HUES48 (cell line): Measurements from ENCODE around the gene SPATA19.

ENCODE experiments used
- H3K27ac ChIP-seq: one replicate; pipeline ENCODE4 v1.7.0; 2013; ENCODE audit warnings: low read depth, low read length, inconsistent platforms
- H3K27me3 ChIP-seq: 2 replicates; pipeline ENCODE4 v1.6.1; 2013; ENCODE audit warnings: mild to moderate bottlenecking, low read length; ENCODE audit not compliant: control insufficient read depth, insufficient read depth
- H3K36me3 ChIP-seq: 2 replicates; pipeline ENCODE4 v1.6.1; 2013; ENCODE audit warnings: low read length; ENCODE audit not compliant: control insufficient read depth, insufficient read depth
- H3K4me1 ChIP-seq: 2 replicates; pipeline ENCODE4 v1.6.1; 2013; ENCODE audit warnings: mild to moderate bottlenecking, low read length; ENCODE audit not compliant: control insufficient read depth, insufficient read depth
- H3K4me3 ChIP-seq: 2 replicates; pipeline ENCODE4 v1.5.1; 2013; ENCODE audit warnings: mild to moderate bottlenecking, low read depth, low read length
- H3K9ac ChIP-seq: 2 replicates; pipeline ENCODE4 v1.6.1; 2013; ENCODE audit warnings: mild to moderate bottlenecking, low read depth, low read length, moderate library complexity
- H3K9me3 ChIP-seq: 2 replicates; pipeline ENCODE4 v1.6.1; 2013; ENCODE audit warnings: low read length; ENCODE audit not compliant: control insufficient read depth, insufficient read depth

SPATA19 gene

GRCh38 chr11:133797554-133797953, 47.8 kb downstream of the SPATA19 start:
- H3K9me3 ChIP-seq, result no peaks in the 10 kb centered on the region
- no peak overlapping the region for H3K4me3 ChIP-seq
- H3K36me3 ChIP-seq, result no peaks in the 10 kb centered on the region
- H3K27me3 ChIP-seq, result no peaks in the 10 kb centered on the region
- no peak overlapping the region for H3K9ac ChIP-seq
- H3K4me1 ChIP-seq, result no peaks in the 10 kb centered on the region
- H3K27ac ChIP-seq, result no peak overlapping the region

- Histone ChIP-seq H3K27ac (no peak overlapping the region), H3K9me3 (no peaks in the 10 kb centered on the region), H3K27me3 (no peaks in the 10 kb centered on the region), H3K4me3 (no peak overlapping the region), H3K4me1 (no peaks in the 10 kb centered on the region), H3K36me3 (no peaks in the 10 kb centered on the region), H3K9ac (no peak overlapping the region)
Observed at GRCh38 chr11:133796043-133796795, 49.1 kb downstream of the SPATA19 start.

DNA sequence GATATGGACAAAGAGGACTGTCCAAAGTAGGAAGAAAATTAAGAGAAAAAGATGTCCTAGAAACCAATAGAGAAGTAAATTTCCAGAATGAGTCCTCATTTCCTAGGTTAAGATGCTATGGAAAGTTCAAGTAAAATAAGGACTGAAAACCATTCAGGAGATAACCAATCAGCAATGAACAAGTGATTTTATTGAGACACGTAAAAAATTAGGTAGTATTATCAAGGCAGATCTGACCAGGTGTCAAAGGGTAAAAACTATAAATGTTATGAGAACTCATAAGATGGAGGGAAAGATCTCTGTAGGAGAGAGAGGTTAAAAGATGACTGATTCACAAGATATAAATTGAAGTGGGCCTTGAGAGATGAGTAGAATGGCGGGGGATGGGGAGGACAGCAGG, 50.2 kb downstream of the SPATA19 start:
- Histone ChIP-seq H3K36me3 (no peaks in the 10 kb centered on the region), H3K27me3 (no peaks in the 10 kb centered on the region), H3K27ac (no peak overlapping the region), H3K4me1 (no peaks in the 10 kb centered on the region), H3K4me3 (no peak overlapping the region), H3K9me3 (no peaks in the 10 kb centered on the region), H3K9ac (no peak overlapping the region)

DNA sequence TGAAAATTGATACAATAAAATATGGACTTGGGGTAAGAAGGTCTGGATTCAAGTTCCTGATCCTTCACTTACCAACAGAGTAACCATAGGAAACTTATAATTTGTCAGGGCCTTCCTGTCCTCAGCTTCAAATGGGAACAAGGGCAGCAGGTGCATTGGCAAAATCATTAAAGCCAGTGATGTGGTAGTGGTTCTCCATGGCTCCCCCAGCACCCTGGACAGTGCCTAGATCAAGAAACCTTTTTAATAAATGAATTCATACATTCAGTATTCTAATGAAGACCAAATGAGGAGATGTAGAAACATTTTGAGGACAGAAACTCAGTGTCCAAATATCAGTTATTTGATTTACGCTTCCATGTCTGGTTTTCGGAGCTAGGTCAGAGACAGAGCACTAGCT, 51.1 kb downstream of the SPATA19 start:
- H3K27ac ChIP-seq, result no peak overlapping the region
- H3K27me3 ChIP-seq, result no peaks in the 10 kb centered on the region
- H3K4me1 ChIP-seq, result no peaks in the 10 kb centered on the region
- H3K4me3 ChIP-seq, result no peak overlapping the region
- H3K9ac ChIP-seq, result no peak overlapping the region
- H3K36me3 ChIP-seq, result no peaks in the 10 kb centered on the region
- no peaks in the 10 kb centered on the region for H3K9me3 ChIP-seq

DNA sequence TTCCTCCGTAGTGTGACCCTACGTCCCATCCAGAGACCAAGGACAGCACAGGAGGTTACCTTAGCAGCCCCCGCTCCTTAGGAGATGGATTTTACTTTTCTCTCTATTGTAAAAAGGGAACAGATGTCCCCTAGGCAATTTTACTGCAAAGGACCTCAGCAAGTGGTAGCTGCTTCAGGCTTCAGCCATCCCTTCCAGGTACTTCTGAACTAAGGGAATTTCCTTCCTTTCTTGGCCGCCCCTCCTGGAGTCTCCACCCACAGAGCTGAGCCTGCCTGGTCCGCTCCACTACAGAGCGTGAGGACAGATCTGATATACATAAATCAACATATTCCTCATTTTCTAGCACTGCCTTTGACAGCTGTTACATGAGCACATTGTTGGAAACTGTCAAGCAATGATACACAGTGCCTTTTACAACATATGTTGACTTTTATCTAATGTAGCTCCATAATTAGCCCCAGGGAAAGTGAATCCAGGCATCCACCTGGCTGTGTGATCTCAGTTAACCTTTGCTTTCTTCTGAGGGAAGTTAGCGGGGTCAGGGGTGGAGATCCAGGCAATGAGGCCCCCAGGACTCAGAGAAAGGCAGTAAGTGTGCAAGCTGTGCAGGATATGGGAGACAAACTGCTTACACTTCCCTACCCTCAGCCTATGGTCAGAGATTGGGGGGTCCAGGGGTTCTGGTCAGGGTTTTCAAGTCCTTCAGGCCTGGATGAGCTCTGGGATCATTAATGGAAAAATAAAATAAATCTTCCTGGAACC, 51.9 kb downstream of the SPATA19 start:
- no peak overlapping the region for H3K27ac ChIP-seq
- H3K27me3 ChIP-seq, result peaks cover 2% of the 10 kb centered on the region
- no peak overlapping the region for H3K9ac ChIP-seq
- H3K9me3 ChIP-seq, result no peaks in the 10 kb centered on the region
- no peak overlapping the region for H3K4me3 ChIP-seq
- no peaks in the 10 kb centered on the region for H3K4me1 ChIP-seq
- no peaks in the 10 kb centered on the region for H3K36me3 ChIP-seq

DNA sequence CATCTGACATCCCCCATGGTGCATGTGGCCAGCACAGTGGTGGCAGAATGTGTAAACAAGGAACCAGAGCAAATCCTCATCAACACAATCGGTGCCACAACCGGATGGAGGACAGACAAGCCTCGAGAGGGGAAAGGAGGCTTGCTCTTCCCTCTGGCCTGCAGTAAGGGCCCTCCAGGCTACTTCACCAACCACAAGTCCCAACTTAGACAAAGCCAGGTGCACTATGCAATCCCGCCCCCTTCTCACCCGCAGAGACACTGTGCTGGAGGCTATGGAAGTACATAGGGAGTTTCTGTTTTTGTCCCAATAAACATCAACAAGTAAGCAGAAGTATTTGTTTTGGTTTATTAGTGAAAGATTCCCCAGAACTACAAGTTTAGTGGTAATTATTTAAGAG, 54.3 kb downstream of the SPATA19 start:
- no peak overlapping the region for H3K9ac ChIP-seq

More for the DNA sequence above, 54.3 kb downstream of the SPATA19 start:
- H3K4me1 ChIP-seq, result 0 out of 2 replicates have a peak, but pooled peaks cover 5% of the 10 kb centered on the region
- H3K4me3 ChIP-seq, result no peak overlapping the region
- H3K9me3 ChIP-seq, result no peaks in the 10 kb centered on the region
- H3K36me3 ChIP-seq, result no peaks in the 10 kb centered on the region
- no peak overlapping the region for H3K27ac ChIP-seq
- peaks cover 23% of the 10 kb centered on the region for H3K27me3 ChIP-seq
